Psoas muscle (tissue), 8 donors: ENCODE measurements around the gene ZNF260. TPM values are rescaled to one million over a fixed set of nuclear protein-coding genes. Genes with fewer than 3 reads are reported as not detected.
"Not testable (repeated sequence)": the region's sequence is repeated elsewhere in the genome, so short reads cannot be mapped to it uniquely, and the experiment has no call there.

ENCODE experiments used
- ATAC-seq, 4 donors: fragments of 200-7000 bp; cut with Tn5 transposase; one replicate each; pipeline ENCODE4 v1.9.1; 2020; ENCODE audit warnings: moderate library complexity in 3 of 4, mild to moderate bottlenecking in 2 of 4
- DNase-seq, 2 donors: peaks; one replicate each; pipeline ENCODE4 v3.0.0-alpha.2; 2020
- H3K27ac ChIP-seq: fragments of 200-600 bp; one replicate; pipeline ENCODE4 v1.8.0; 2022
- H3K27me3 ChIP-seq, 3 donors: fragments of 200-600 bp in 1 of 3; one replicate each; pipeline versions ENCODE4 v1.6.1 to v1.8.0; 2013 to 2022; ENCODE audit warnings: low read length in 2 of 3, mild to moderate bottlenecking in 2 of 3, moderate library complexity in 1 of 3; ENCODE audit not compliant: insufficient read depth in 3 of 3
- H3K36me3 ChIP-seq, 2 donors: fragments of 200-600 bp in 1 of 2; one replicate each; pipeline versions ENCODE4 v1.6.1 to v1.8.0; 2013 to 2022; ENCODE audit warnings: low read depth in 1 of 2, mild to moderate bottlenecking in 1 of 2, moderate library complexity in 1 of 2; ENCODE audit not compliant: insufficient read depth in 1 of 2
- H3K4me1 ChIP-seq: fragments of 200-600 bp; one replicate; pipeline ENCODE4 v1.8.0; 2022
- H3K4me3 ChIP-seq: fragments of 200-600 bp; one replicate; pipeline ENCODE4 v1.8.0; 2022; ENCODE audit warnings: mild to moderate bottlenecking
- H3K9me3 ChIP-seq: fragments of 200-600 bp; one replicate; pipeline ENCODE4 v1.8.0; 2022
- WGBS, 3 donors: extraction: QIAGEN DNeasy Blood & Tissue Kit; methylation state at CpG; one replicate each; pipeline versions ENCODE4 v1.1.6 to v1.1.7; 2013; 5-methylcytosine and 5-hydroxymethylcytosine counted together
- intact Hi-C, 2 donors: fragments of 100-400 bp; cut with DNase I; formaldehyde crosslinking; loops; one replicate each; pipeline versions ENCODE4 v1.11.0 to v1.14.2; 2022
- polyA plus RNA-seq, 3 donors: library from polyadenylated mRNA; stranded (reverse); fragments of 200-250 nt; gene quantifications; one replicate each; pipeline ENCODE4 v1.2.3, GENCODE V29; 2013
- total RNA-seq, 4 donors: library from RNA; stranded (reverse); fragmentation: NEBNext Ultra II Directional in 2 of 4; extraction: Animal tissue kit (Norgen Biotek cat#: 25700) in 2 of 4; gene quantifications; one replicate each; pipeline versions ENCODE4 v1.2.1 to v1.2.4, GENCODE V29; 2021 to 2023
- TF ChIP-seq, protein P1 (sequence below): fragments of 200-600 bp; IDR thresholded peaks from one replicate; pipeline ENCODE4 v1.8.0; 2022; ENCODE audit warnings: antibody characterized with exemption
- donor health status: healthy with polysubstance abuse.
- donor health status: DM: no; HTN: no; CAD: no; lungs with moderate emphysema.
- donor health status: Bipolar disorder and iron deficiency.
- donor health status: healthy.
- donor health status: DM: yes; HTN: yes; CAD: no.
- donor health status: DM: no; HTN: no; CAD: no.
- donor health status: DM: no; HTN: no; CAD: no.
- donor health status: DM: yes; HTN: yes; CAD: no.

ZNF260 gene
- total and polyA plus RNA-seq, 7 donors = 1.2 to 5.6 (median 2.5) TPM

DNA sequence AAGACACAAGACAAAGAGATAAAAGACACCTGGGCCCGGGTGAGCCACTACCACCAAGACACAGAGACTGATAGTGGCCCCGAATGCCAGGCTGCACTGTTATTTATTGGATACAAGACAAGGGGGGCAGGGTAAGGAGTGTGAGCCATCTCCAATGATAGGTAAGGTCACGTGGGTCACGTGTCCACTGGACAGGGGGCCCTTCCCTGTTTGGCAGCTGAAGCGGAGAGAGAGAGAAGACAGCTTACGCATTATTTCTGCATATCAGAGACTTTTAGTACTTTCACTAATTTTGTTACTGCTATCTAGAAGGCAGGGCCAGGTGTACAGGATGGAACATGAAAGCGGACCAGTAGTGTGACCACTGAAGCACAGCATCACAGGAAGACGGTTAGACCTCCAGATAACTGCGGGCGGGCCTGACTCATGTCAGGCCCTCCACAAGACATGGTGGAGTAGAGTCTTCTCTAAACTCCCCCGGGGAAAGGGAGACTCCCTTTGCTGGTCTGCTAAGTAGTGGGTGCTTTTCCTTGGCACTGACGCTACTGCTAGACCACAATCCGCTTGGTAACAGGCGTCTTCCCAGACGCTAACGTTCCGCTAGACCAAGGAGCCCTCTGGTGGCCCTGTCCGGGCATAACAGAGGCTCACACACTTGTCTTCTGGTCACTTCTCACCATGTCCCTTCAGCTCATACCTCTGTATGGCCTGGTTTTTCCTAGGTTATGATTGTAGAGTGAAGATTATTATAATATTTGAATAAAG lies 35.2 kb downstream of the ZNF260 start:
- H3K36me3 ChIP-seq, H3K27me3 ChIP-seq, H3K4me3 ChIP-seq, ATAC-seq, H3K4me1 ChIP-seq, H3K27ac ChIP-seq: not testable (repeated sequence)
- intact Hi-C loops = loop anchor here in 1 of 2 donors (10.0 kb wide), 1 partner anchor 308 kb away; no protein-coding TSS in a partner anchor
- peaks cover 12% of the 10 kb centered on the region for H3K9me3 ChIP-seq
- 62 to 64% (median 64%) methylated on average over 18 of the region's 18 CpGs for WGBS, 3 donors
- peak in 1 of 2 donors; percentile 21 for DNase-seq
- TF ChIP-seq, protein P1, sequence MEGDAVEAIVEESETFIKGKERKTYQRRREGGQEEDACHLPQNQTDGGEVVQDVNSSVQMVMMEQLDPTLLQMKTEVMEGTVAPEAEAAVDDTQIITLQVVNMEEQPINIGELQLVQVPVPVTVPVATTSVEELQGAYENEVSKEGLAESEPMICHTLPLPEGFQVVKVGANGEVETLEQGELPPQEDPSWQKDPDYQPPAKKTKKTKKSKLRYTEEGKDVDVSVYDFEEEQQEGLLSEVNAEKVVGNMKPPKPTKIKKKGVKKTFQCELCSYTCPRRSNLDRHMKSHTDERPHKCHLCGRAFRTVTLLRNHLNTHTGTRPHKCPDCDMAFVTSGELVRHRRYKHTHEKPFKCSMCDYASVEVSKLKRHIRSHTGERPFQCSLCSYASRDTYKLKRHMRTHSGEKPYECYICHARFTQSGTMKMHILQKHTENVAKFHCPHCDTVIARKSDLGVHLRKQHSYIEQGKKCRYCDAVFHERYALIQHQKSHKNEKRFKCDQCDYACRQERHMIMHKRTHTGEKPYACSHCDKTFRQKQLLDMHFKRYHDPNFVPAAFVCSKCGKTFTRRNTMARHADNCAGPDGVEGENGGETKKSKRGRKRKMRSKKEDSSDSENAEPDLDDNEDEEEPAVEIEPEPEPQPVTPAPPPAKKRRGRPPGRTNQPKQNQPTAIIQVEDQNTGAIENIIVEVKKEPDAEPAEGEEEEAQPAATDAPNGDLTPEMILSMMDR = peak; percentile 35

DNA sequence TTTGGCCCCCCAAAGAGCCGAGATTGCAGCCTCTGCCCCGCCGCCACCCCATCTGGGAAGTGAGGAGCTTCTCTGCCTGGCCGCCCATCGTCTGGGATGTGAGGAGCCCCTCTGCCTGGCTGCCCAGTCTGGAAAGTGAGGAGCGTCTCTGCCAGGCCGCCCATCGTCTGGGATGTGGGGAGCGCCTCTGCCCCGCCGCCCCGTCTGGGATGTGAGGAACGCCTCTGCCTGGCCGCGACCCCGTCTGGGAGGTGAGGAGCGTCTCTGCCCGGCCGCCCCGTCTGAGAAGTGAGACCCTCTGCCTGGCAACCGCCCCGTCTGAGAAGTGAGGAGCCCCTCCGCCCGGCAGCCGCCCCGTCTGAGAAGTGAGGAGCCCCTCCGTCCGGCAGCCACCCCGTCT lies 37.2 kb downstream of the ZNF260 start:
- not testable (repeated sequence) for H3K27me3 ChIP-seq, DNase-seq, H3K36me3 ChIP-seq, ATAC-seq, H3K27ac ChIP-seq, H3K4me3 ChIP-seq, H3K4me1 ChIP-seq
- 96 to 98% (median 97%) methylated on average over 12 to 26 of the region's 29 CpGs for WGBS, 3 donors
- peaks cover 14% of the 10 kb centered on the region for H3K9me3 ChIP-seq
- intact Hi-C loops = loop anchor here in 1 of 2 donors (10.0 kb wide), 1 partner anchor 306 kb away; no protein-coding TSS in a partner anchor

DNA sequence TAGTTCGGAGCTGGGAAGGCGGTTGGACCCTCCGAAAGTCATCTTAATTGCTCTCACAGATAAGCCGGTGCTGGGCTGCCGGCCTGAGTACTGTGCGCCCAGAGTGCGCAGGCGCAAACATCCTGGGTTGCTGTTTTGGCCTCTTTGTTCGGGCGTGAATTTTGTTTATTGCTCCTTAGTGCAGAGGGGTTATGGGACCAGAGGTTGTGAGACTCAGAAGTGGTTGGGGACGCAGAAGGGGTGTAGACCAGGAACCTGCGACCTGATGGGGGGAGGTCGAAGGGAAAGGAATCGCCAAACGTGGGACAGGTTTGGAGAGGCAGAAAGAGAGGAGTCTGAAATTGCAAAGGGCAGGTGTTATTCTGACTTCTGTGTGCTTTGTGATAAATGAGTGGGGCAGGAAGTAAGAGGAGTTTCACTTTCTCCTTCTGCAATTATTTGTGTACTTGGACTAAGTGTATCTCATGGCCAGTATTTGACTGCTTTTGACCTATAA lies 38.1 kb downstream of the ZNF260 start:
- no peak for ATAC-seq
- Histone ChIP-seq H3K27me3 (no peaks in the 10 kb centered on the region), H3K27ac (peak overlapping the region; percentile 96), H3K4me1 (peaks cover 9% of the 10 kb centered on the region), H3K9me3 (peaks cover 16% of the 10 kb centered on the region), H3K36me3 (peaks cover 0 to 5% of the 10 kb centered on the region in 2 donors), H3K4me3 (peak overlapping the region; percentile 97)
- peak in 1 of 2 donors; percentile 81 for DNase-seq
- intact Hi-C loops = loop anchor here in 1 of 2 donors (2.0 to 10.0 kb wide), 2 partner anchors 39 to 305 kb away; partner anchors contain the start of gene ZNF260
- TF ChIP-seq, protein P1 = no peak
- 2 to 5% (median 3%) methylated on average over 15 of the region's 15 CpGs for WGBS, 3 donors

DNA sequence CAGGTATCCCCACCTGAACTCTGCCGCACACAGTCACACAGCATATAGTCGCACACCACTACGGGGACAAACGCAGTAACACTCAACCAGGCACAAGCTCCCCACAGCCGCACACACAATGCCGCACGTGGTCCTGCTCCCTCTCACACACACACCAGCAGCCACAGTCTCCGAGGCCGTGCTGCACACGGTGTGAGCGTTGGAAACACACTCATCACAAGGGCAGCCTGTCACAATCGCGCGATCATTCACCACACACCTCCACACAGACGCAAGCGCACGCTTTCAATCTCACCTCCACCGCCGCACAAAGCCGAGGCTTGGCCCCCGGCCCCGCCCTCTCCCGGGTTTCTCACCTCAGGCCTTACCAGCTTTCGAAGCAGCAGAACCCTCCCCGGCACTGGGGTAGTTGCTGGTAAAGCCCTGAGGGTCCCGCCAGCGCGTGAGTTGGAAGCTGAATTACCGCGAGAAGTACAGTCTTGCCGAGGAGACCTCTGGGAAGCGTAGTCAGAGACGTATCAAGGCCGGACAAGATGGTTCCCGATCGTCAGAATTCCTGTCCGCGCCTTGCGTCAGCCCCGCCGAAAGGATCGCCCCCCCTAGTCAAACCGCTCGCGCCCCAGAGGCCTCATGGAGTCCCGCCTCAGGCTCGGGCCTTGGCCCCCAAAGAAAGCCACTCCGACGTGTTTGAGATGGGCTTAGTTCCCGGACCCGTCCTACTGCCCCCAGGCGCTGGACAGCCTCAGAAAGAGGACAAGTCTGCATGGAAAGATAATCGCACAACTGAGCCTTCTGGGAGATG lies 38.8 kb downstream of the ZNF260 start, which contains the start of gene ZNF566:
Gene ZNF566, minus strand, starts transcription at position 444 of the 802 bp plus-strand sequence. CDS start 13,004 bp downstream, outside the sequence.
- H3K27ac ChIP-seq = peak within 1 kb of the TSS; percentile 96
- H3K4me3 ChIP-seq = peak within 1 kb of the TSS; percentile 97
- H3K4me1 ChIP-seq = peaks cover 9% of the 10 kb centered on the region
- peaks cover 0 to 5% of the 10 kb centered on the region in 2 donors for H3K36me3 ChIP-seq
- WGBS, 3 donors = 0% methylated on average over 53 of the region's 53 CpGs
- ATAC-seq = peak; percentile 99 to 100 (median 99)
- intact Hi-C loops = loop anchor here in 1 of 2 donors (2.0 kb wide), 1 partner anchor 39 kb away; the partner anchor contains the start of gene ZNF260
- H3K27me3 ChIP-seq = no peaks in the 10 kb centered on the region
- H3K9me3 ChIP-seq = peaks cover 20% of the 10 kb centered on the region
- peak; percentile 89 to 93 for DNase-seq
- TF ChIP-seq, protein P1 = no peak
